Spleen (tissue), 11 donors: ENCODE data around the gene FOCAD. TPM values are rescaled to one million over a fixed set of nuclear protein-coding genes. Genes with fewer than 3 reads are reported as not detected.

Experiments used
- DNase-seq: peaks from one replicate; pipeline ENCODE4 v3.0.0-alpha.2; 2020
- H3K27ac ChIP-seq, 8 donors: fragments of 200-600 bp; sonication (generic) in 7 of 8; 1 replicate in 4 of 8; 2 replicates in 4 of 8; pipeline versions ENCODE4 v1.5.0 to v1.8.0; 2016 to 2021; ENCODE audit warnings: inconsistent platforms in 4 of 8, mild to moderate bottlenecking in 4 of 8, moderate library complexity in 1 of 8
- H3K27me3 ChIP-seq, 7 donors: fragments of 200-600 bp; sonication (generic) in 6 of 7; replicated peaks in 1 of 7; 1 replicate in 4 of 7; 2 replicates in 3 of 7; pipeline versions ENCODE4 v1.5.0 to v1.8.0; 2016 to 2021; ENCODE audit warnings: inconsistent platforms in 3 of 7, mild to moderate bottlenecking in 1 of 7
- H3K36me3 ChIP-seq, 6 donors: fragments of 200-600 bp; sonication (generic) in 5 of 6; 1 replicate in 4 of 6; 2 replicates in 2 of 6; pipeline versions ENCODE4 v1.5.0 to v1.8.0; 2016 to 2021; ENCODE audit warnings: inconsistent platforms in 2 of 6
- H3K4me1 ChIP-seq, 6 donors: fragments of 200-600 bp; sonication (generic) in 5 of 6; 1 replicate in 3 of 6; 2 replicates in 3 of 6; pipeline versions ENCODE4 v1.5.0 to v1.8.0; 2016 to 2021; ENCODE audit warnings: inconsistent platforms in 3 of 6
- H3K4me3 ChIP-seq, 8 donors: fragments of 200-600 bp; sonication (generic) in 7 of 8; 1 replicate in 4 of 8; 2 replicates in 4 of 8; pipeline versions ENCODE4 v1.5.0 to v1.8.0; 2016 to 2021; ENCODE audit warnings: inconsistent platforms in 4 of 8, mild to moderate bottlenecking in 4 of 8, moderate library complexity in 2 of 8
- H3K9me3 ChIP-seq, 8 donors: fragments of 200-600 bp; sonication (generic) in 7 of 8; 1 replicate in 4 of 8; 2 replicates in 4 of 8; pipeline versions ENCODE4 v1.5.0 to v1.8.0; 2016 to 2021; ENCODE audit warnings: inconsistent platforms in 4 of 8
- POLR2A ChIP-seq, 3 donors: fragments of 450-650 bp; IDR thresholded peaks; one replicate each; pipeline ENCODE4 v1.5.1; 2017; ENCODE audit warnings: antibody characterized with exemption in 3 of 3, mild to moderate bottlenecking in 1 of 3
- POLR2AphosphoS5 ChIP-seq, 3 donors: sonication (generic); formaldehyde crosslinking; IDR thresholded peaks; one replicate each; pipeline ENCODE4 v1.5.1; 2017; ENCODE audit warnings: antibody characterized with exemption in 3 of 3
- WGBS, 5 donors: extraction: QIAGEN DNeasy Blood & Tissue Kit in 3 of 5; methylation state at CpG; one replicate each; pipeline versions ENCODE4 v1.1.5 to v1.1.7; 2013 to 2018; 5-methylcytosine and 5-hydroxymethylcytosine counted together
- intact Hi-C: fragments of 100-400 bp; cut with DNase I; formaldehyde crosslinking; loops from one replicate; pipeline ENCODE4 v1.15.0; 2023; ENCODE audit warnings: low total_unique reads
- polyA plus RNA-seq, 3 donors: library from polyadenylated mRNA; stranded (reverse); fragments of 200-250 nt; gene quantifications; one replicate each; pipeline ENCODE4 v1.2.1, GENCODE V29; 2013
- total RNA-seq, 7 donors: library from RNA; depleted of rRNA in 3 of 7; stranded (reverse); fragments of >200 nt in 3 of 7; fragmentation: NEBNext Ultra II Directional in 4 of 7; extraction: Animal tissue kit (Norgen Biotek cat#: 25700) in 4 of 7; gene quantifications; one replicate each; pipeline versions ENCODE4 v1.1.0 to v1.2.1, GENCODE V29; 2016 to 2021
- TF ChIP-seq, protein P1 (sequence below), 11 experiments: fragments of 200-600 bp in 7 of 11; fragments of 450-650 bp in 4 of 11; sonication (generic) in 4 of 11; IDR thresholded peaks in 8 of 11; conservative IDR thresholded peaks in 3 of 11; 1 replicate in 7 of 11; 2 replicates in 4 of 11; pipeline versions ENCODE4 v1.4.0 to v1.8.0; 2016 to 2021; ENCODE audit warnings: antibody characterized with exemption in 11 of 11, inconsistent platforms in 4 of 11, mild to moderate bottlenecking in 1 of 11
- donor health status: healthy with polysubstance abuse.
- donor health status: DM: no; HTN: no; CAD: no; lungs with moderate emphysema.
- donor health status: DM: no; HTN: no; CAD: no.
- donor health status: Bipolar disorder and iron deficiency.
- donor health status: healthy.
- donor health status: DM: no; HTN: no; CAD: no.
- donor health status: DM: yes; HTN: yes; CAD: no.

Gene FOCAD
- total and polyA plus RNA-seq, 10 donors = 3.0 to 33.2 (median 18.6) TPM

- Histone ChIP-seq H3K9me3 (no peaks in the 10 kb centered on the region), H3K4me1 (peaks cover 7 to 32% (median 13%) of the 10 kb centered on the region in 6 donors), H3K4me3 (no peak overlapping the region), H3K27me3 (no peaks in the 10 kb centered on the region), H3K36me3 (no peaks in the 10 kb centered on the region), H3K27ac (no peak overlapping the region)
- intact Hi-C loops = no loop called here
- WGBS, 5 donors = 94 to 100% (median 98%) methylated on average over 2 of the region's 2 CpGs
- no peak for DNase-seq
- TF ChIP-seq POLR2A (IDR thresholded peaks at IDR 0.05) (no peak), POLR2AphosphoS5 (IDR thresholded peaks at IDR 0.05) (no peak)
- TF ChIP-seq, protein P1, sequence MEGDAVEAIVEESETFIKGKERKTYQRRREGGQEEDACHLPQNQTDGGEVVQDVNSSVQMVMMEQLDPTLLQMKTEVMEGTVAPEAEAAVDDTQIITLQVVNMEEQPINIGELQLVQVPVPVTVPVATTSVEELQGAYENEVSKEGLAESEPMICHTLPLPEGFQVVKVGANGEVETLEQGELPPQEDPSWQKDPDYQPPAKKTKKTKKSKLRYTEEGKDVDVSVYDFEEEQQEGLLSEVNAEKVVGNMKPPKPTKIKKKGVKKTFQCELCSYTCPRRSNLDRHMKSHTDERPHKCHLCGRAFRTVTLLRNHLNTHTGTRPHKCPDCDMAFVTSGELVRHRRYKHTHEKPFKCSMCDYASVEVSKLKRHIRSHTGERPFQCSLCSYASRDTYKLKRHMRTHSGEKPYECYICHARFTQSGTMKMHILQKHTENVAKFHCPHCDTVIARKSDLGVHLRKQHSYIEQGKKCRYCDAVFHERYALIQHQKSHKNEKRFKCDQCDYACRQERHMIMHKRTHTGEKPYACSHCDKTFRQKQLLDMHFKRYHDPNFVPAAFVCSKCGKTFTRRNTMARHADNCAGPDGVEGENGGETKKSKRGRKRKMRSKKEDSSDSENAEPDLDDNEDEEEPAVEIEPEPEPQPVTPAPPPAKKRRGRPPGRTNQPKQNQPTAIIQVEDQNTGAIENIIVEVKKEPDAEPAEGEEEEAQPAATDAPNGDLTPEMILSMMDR (IDR thresholded peaks at IDR 0.05 in 8 of 11, conservative IDR thresholded peaks at IDR 0.05 in 3 of 11) = no peak
Measured at GRCh38 chr9:20689833-20690232, 5.8 kb downstream of the FOCAD start.

- H3K9me3 ChIP-seq = no peaks in the 10 kb centered on the region
- WGBS, 5 donors = 80 to 85% (median 81%) methylated on average over 5 of the region's 5 CpGs
- H3K4me1 ChIP-seq = peaks cover 0 to 7% (median 0%) of the 10 kb centered on the region in 6 donors
Measured at GRCh38 chr9:20692554-20692953, 8.5 kb downstream of the FOCAD start.

GRCh38 chr9:20693068-20693467, 9.0 kb downstream of the FOCAD start:
- Histone ChIP-seq H3K4me1 (peaks cover 0 to 7% (median 0%) of the 10 kb centered on the region in 6 donors), H3K27ac (no peak overlapping the region), H3K4me3 (no peak overlapping the region), H3K36me3 (no peaks in the 10 kb centered on the region), H3K9me3 (no peaks in the 10 kb centered on the region), H3K27me3 (no peaks in the 10 kb centered on the region)
- DNase-seq = no peak
- WGBS, 5 donors = 50 to 79% (median 75%) methylated on average over 4 of the region's 4 CpGs
- intact Hi-C loops = no loop called here
- TF ChIP-seq, protein P1 (IDR thresholded peaks at IDR 0.05 in 8 of 11, conservative IDR thresholded peaks at IDR 0.05 in 3 of 11) = no peak
- no peak for TF ChIP-seq POLR2AphosphoS5 (IDR thresholded peaks at IDR 0.05)

More at GRCh38 chr9:20692554-20692953, 8.5 kb downstream of the FOCAD start:
- intact Hi-C loops = no loop called here
- TF ChIP-seq POLR2AphosphoS5 (IDR thresholded peaks at IDR 0.05) = no peak
- TF ChIP-seq, protein P1 (IDR thresholded peaks at IDR 0.05 in 8 of 11, conservative IDR thresholded peaks at IDR 0.05 in 3 of 11) = no peak
- no peak for TF ChIP-seq POLR2A (IDR thresholded peaks at IDR 0.05)
- Histone ChIP-seq H3K27ac (no peak overlapping the region), H3K27me3 (no peaks in the 10 kb centered on the region), H3K36me3 (no peaks in the 10 kb centered on the region), H3K4me3 (no peak overlapping the region)
- DNase-seq = no peak

DNA sequence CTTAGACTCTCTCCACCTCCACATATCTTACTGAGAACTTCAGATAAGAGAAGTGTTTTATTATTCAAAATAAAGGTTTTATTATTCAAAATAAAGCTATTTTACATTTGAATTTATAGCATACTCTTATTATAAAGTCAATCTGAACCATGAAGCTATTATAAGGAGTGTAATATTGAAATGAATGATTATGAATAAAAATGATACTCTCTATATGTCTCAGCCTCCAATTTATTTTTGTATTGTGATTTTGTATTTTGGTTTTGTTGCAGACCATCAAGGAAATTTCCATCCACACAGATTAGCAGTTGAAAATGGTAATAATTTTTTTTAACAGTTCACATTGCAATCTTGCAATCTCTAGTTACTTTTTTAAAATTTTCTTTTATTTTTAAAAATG, 10.2 kb downstream of the FOCAD start:
- TF ChIP-seq, protein P1 (IDR thresholded peaks at IDR 0.05 in 8 of 11, conservative IDR thresholded peaks at IDR 0.05 in 3 of 11) = no peak
- TF ChIP-seq POLR2A (IDR thresholded peaks at IDR 0.05) = no peak
- H3K9me3 ChIP-seq = no peaks in the 10 kb centered on the region
- H3K4me3 ChIP-seq = no peak overlapping the region
- H3K4me1 ChIP-seq = peaks cover 0 to 7% (median 0%) of the 10 kb centered on the region in 6 donors
- H3K36me3 ChIP-seq = no peaks in the 10 kb centered on the region
- intact Hi-C loops = no loop called here
- DNase-seq = no peak
- H3K27me3 ChIP-seq = no peaks in the 10 kb centered on the region
- no peak overlapping the region for H3K27ac ChIP-seq
